HepG2 (cell line): Measurements from ENCODE around the gene NFATC1. TPM values are rescaled to one million over a fixed set of nuclear protein-coding genes. Genes with fewer than 3 reads are reported as not detected.

Experiments
- ATAC-seq: fragments of 200-7000 bp; cut with Tn5 transposase; 3 replicates; pipeline ENCODE4 v1.9.1; 2020; ENCODE audit warnings: mild to moderate bottlenecking, moderate library complexity
- BruUV-seq: library from RNA; stranded (reverse); fragments of 400-500 nt; replicated peaks from 2 replicates; lab custom pipeline; 2021; lab: Mats Ljungman, UMichigan
- CTCF ChIA-PET: fragments of 300-600 bp; formaldehyde crosslinking; extraction: SDS; loops from one replicate; lab custom pipeline; 2021; ENCODE audit warnings: low total read pairs, inconsistent platforms, low intra/inter-chr PET ratio; lab: Yijun Ruan, JAX
- POLR2A ChIA-PET: fragments of 350-600 bp; sonication (Branson Sonifier 250); formaldehyde crosslinking; loops from one replicate; lab custom pipeline; 2020; ENCODE audit warnings: antibody characterized with exemption, inconsistent platforms; lab: Yijun Ruan, JAX
- DNase-seq: peaks from one replicate; pipeline ENCODE4 v3.0.0-alpha.2; 2015; ENCODE audit warnings: low spot score
- FAIRE-seq: peaks from 3 replicates; lab custom pipeline; 2011; peaks lifted over from hg19 to GRCh38; lab: Jason Lieb, UNC
- H2AFZ ChIP-seq: one replicate; pipeline ENCODE4 v1.6.1; 2011; ENCODE audit warnings: low read length, inconsistent platforms
- H3K27ac ChIP-seq: fragments of 300-600 bp; 3 replicates; pipeline ENCODE4 v1.8.0; 2011; ENCODE audit warnings: mixed run types, mild to moderate bottlenecking, mixed read lengths, low read length, inconsistent platforms; ENCODE audit not compliant: insufficient read depth; ENCODE audit errors: extremely low read length
- H3K27me3 ChIP-seq, 2 experiments: fragments of 200-600 bp in 1 of 2; 2 replicates in 1 of 2; 3 replicates in 1 of 2; pipeline versions ENCODE4 v1.6.0 to v1.8.0; 2011; ENCODE audit warnings: low read length in 2 of 2, mild to moderate bottlenecking in 2 of 2, moderate library complexity in 2 of 2, inconsistent platforms in 1 of 2; ENCODE audit not compliant: insufficient read depth in 2 of 2, control insufficient read depth in 1 of 2
- H3K36me3 ChIP-seq, 2 experiments: fragments of 200-600 bp in 1 of 2; replicated peaks in 1 of 2; 2 replicates in 1 of 2; 3 replicates in 1 of 2; pipeline versions ENCODE4 v1.5.1 to v1.8.0; 2011; ENCODE audit warnings: low read length in 2 of 2, inconsistent platforms in 1 of 2; ENCODE audit not compliant: insufficient read depth in 2 of 2, control insufficient read depth in 1 of 2
- H3K4me1 ChIP-seq: 2 replicates; pipeline ENCODE4 v1.5.1; 2012; ENCODE audit warnings: low read length, inconsistent platforms; ENCODE audit not compliant: insufficient read depth
- H3K4me2 ChIP-seq: 2 replicates; pipeline ENCODE4 v1.6.0; 2011; ENCODE audit warnings: low read depth, low read length, inconsistent platforms
- H3K4me3 ChIP-seq, 3 experiments: fragments of 200-600 bp in 1 of 3; sonication (generic), shearing (Covaris generic) in 1 of 3; replicated peaks in 1 of 3; 2 replicates each; pipeline ENCODE4 v1.5.1; 2011 to 2016; ENCODE audit warnings: low read length in 3 of 3, inconsistent platforms in 2 of 3, low read depth in 2 of 3, mild to moderate bottlenecking in 2 of 3, control low read depth in 1 of 3, mixed read lengths in 1 of 3; ENCODE audit not compliant: insufficient read depth in 1 of 3
- H3K79me2 ChIP-seq: one replicate; pipeline ENCODE4 v1.6.1; 2011; ENCODE audit warnings: low read length, inconsistent platforms; ENCODE audit not compliant: insufficient read depth
- H3K9ac ChIP-seq: 2 replicates; pipeline ENCODE4 v1.6.0; 2011; ENCODE audit warnings: mild to moderate bottlenecking, low read depth, low read length, inconsistent platforms; ENCODE audit not compliant: insufficient read depth
- H3K9me3 ChIP-seq: 2 replicates; pipeline ENCODE4 v1.5.1; 2012; ENCODE audit warnings: mild to moderate bottlenecking, low read length
- H4K20me1 ChIP-seq: 2 replicates; pipeline ENCODE4 v1.6.0; 2011; ENCODE audit warnings: inconsistent platforms, mild to moderate bottlenecking, low read length, moderate library complexity; ENCODE audit not compliant: insufficient read depth
- FOXK2 ChIP-seq: fragments of 450-650 bp; IDR thresholded peaks from 2 replicates; pipeline ENCODE4 v1.6.1; 2016
- HIVEP1 ChIP-seq: sonication (generic); formaldehyde crosslinking; IDR thresholded peaks from 2 replicates; pipeline ENCODE4 v1.4.0; 2020; ENCODE audit warnings: mild to moderate bottlenecking, missing genetic modification reagents
- HOXA3 ChIP-seq: sonication (generic); formaldehyde crosslinking; IDR thresholded peaks from 2 replicates; pipeline ENCODE4 v1.5.0; 2020; ENCODE audit warnings: missing genetic modification reagents
- MYC ChIP-seq: sonication (generic); formaldehyde crosslinking; IDR thresholded peaks from 2 replicates; pipeline ENCODE4 v1.9.0; 2021; ENCODE audit warnings: missing genetic modification reagents, borderline replicate concordance
- POLR2AphosphoS2 ChIP-seq: IDR thresholded peaks from 2 replicates; pipeline ENCODE4 v1.6.1; 2011; ENCODE audit warnings: low read depth, low read length, improper control_type of control experiment
- TRIM24 ChIP-seq: sonication (generic); formaldehyde crosslinking; IDR thresholded peaks from 2 replicates; pipeline ENCODE4 v1.8.0; 2022; ENCODE audit warnings: mild to moderate bottlenecking, missing genetic modification reagents
- ZBTB42 ChIP-seq: sonication (generic); formaldehyde crosslinking; IDR thresholded peaks from 2 replicates; pipeline ENCODE4 v1.5.0; 2020; ENCODE audit warnings: mild to moderate bottlenecking, missing genetic modification reagents
- ZNF607 ChIP-seq: sonication (generic); formaldehyde crosslinking; IDR thresholded peaks from 2 replicates; pipeline ENCODE4 v1.5.1; 2020; ENCODE audit warnings: missing genetic modification reagents, mild to moderate bottlenecking, borderline replicate concordance
- WGBS: methylation state at CpG from one replicate; pipeline ENCODE4 v1.1.6; 2017; ENCODE audit warnings: low lambda C conversion rate; 5-methylcytosine and 5-hydroxymethylcytosine counted together
- in situ Hi-C: cut with HindIII; loops from 2 replicates; pipeline ENCODE4 v1.10.0; 2017; ENCODE audit warnings: low pct_unique_long_range_greater_than_20kb; ENCODE audit not compliant: extremely low pct_ligation_motif_present
- intact Hi-C: fragments of 100-400 bp; cut with micrococcal nuclease; formaldehyde crosslinking; loops from one replicate; pipeline ENCODE4 v1.10.0; 2022; ENCODE audit not compliant: unreplicated experiment
- polyA plus RNA-seq, 8 experiments: library from polyadenylated mRNA; depleted of rRNA in 3 of 8; stranded (reverse) in 7 of 8; unstranded in 1 of 8; fragments of >200 nt; fragmentation: Illumina TruSeq in 4 of 8; extraction: Trizol in 4 of 8; gene quantifications; 2 replicates each; pipeline versions ENCODE4 v1.2.1 to v1.2.3, GENCODE V29; 2011 to 2016; ENCODE audit warnings: low read depth in 4 of 8, missing spikeins in 1 of 8, mixed read lengths in 1 of 8; ENCODE audit not compliant: insufficient read depth in 1 of 8
- total RNA-seq, 5 experiments: library from RNA; depleted of rRNA; stranded (reverse); fragments of >200 nt; fragmentation: Illumina TruSeq; extraction: Trizol; gene quantifications; 2 replicates each; pipeline ENCODE4 v1.2.3, GENCODE V29; 2016; ENCODE audit warnings: low read depth in 1 of 5
- TF ChIP-seq, protein P1 (sequence below): IDR thresholded peaks from 2 replicates; pipeline ENCODE4 v1.6.1; 2016
- TF ChIP-seq, protein P2 (sequence below): sonication (generic); formaldehyde crosslinking; IDR thresholded peaks from 2 replicates; pipeline ENCODE4 v1.4.0; 2020; ENCODE audit warnings: mild to moderate bottlenecking, missing genetic modification reagents, borderline replicate concordance
- TF ChIP-seq, protein P3 (sequence below): sonication (generic); formaldehyde crosslinking; IDR thresholded peaks from 2 replicates; pipeline ENCODE4 v1.4.0; 2020; ENCODE audit warnings: missing genetic modification reagents, borderline replicate concordance
- TF ChIP-seq, protein P4 (sequence below): sonication (generic); formaldehyde crosslinking; IDR thresholded peaks from 2 replicates; pipeline ENCODE4 v1.4.0; 2020; ENCODE audit warnings: missing genetic modification reagents
- TF ChIP-seq, protein P5 (sequence below): sonication (generic); formaldehyde crosslinking; IDR thresholded peaks from 2 replicates; pipeline ENCODE4 v1.5.0; 2020; ENCODE audit warnings: mild to moderate bottlenecking, missing genetic modification reagents

The NFATC1 gene
- total and polyA plus RNA-seq, 2 of the 13 experiments (the other 11 are each of a cell fraction or from before 2014, with no cell fraction given) = not detected

DNA sequence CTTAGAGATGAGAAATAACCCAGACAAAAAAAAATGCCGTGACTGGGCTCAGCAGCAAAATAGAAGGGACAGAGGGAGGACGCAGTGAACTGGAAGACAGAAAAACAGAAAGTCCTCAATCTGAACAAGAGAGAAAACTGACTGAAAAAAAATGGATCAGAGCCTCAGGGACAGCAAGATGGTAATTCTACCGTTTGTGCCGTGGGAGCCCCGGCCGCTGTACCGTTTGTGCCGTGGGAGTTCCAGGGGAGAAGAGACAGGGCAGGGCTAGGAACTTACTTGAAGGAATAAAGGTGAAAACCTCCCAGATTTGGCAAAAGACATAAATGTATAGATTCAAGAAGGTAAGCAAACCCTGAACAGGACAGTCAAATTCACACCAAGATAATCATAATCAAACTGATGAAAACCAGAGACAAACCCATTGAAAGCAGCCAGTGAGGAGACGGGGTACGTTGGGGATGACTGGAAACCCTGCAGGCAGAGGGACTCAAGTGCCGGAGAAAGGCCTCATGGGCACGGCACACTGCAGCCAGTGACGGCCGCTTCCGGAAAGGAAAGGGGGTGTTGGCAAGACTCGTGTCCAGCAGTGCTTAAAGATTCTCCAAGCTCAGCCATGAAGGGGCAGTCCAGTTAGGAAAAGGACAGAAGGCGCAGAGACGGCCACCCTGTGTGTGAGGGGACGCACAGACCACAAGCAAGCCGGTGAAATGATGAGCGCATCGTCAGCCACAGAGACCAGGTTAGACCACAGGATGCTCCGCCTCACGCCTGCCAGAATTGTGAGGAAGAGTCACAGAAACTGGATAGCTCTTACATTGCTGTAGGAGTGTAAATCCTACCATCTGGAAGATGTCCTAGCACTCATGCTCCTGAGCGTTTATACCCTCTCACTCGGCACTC lies 40.0 kb upstream of the NFATC1 start:
- BruUV-seq = no TSS peak
- Histone ChIP-seq H3K36me3 (peaks cover 0 to 13% of the 10 kb centered on the region in 2 experiments; a peak in 1 of 5 replicates), H3K79me2 (no peaks in the 10 kb centered on the region), H3K9me3 (no peaks in the 10 kb centered on the region), H3K27ac (no peak overlapping the region), H3K9ac (no peak overlapping the region), H3K4me2 (no peak overlapping the region), H3K4me3 (no peak overlapping the region), H4K20me1 (no peaks in the 10 kb centered on the region), H3K27me3 (no peaks in the 10 kb centered on the region), H2AFZ (no peak overlapping the region), H3K4me1 (no peaks in the 10 kb centered on the region)
- 91% methylated on average over 24 of the region's 26 CpGs for WGBS
- ATAC-seq = no peak
- FAIRE-seq = no peak
- intact Hi-C loops (loop anchor here (10.0 kb wide), 1 partner anchor 289 kb away; no protein-coding TSS in a partner anchor), in situ Hi-C loops (no loop called here)
- ChIA-PET POLR2A (no interaction called here), CTCF (no interaction called here)
- DNase-seq = no peak
- no peak for TF ChIP-seq HOXA3 (CRISPR knock-in tag)
- TF ChIP-seq POLR2AphosphoS2 = no peak
- TF ChIP-seq MYC (CRISPR knock-in tag) = no peak
- TF ChIP-seq HIVEP1 = no peak
- no peak for TF ChIP-seq TRIM24 (CRISPR knock-in tag)
- TF ChIP-seq, protein P1, sequence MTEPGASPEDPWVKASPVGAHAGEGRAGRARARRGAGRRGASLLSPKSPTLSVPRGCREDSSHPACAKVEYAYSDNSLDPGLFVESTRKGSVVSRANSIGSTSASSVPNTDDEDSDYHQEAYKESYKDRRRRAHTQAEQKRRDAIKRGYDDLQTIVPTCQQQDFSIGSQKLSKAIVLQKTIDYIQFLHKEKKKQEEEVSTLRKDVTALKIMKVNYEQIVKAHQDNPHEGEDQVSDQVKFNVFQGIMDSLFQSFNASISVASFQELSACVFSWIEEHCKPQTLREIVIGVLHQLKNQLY (CRISPR knock-in tag) = no peak
- TF ChIP-seq, protein P2, sequence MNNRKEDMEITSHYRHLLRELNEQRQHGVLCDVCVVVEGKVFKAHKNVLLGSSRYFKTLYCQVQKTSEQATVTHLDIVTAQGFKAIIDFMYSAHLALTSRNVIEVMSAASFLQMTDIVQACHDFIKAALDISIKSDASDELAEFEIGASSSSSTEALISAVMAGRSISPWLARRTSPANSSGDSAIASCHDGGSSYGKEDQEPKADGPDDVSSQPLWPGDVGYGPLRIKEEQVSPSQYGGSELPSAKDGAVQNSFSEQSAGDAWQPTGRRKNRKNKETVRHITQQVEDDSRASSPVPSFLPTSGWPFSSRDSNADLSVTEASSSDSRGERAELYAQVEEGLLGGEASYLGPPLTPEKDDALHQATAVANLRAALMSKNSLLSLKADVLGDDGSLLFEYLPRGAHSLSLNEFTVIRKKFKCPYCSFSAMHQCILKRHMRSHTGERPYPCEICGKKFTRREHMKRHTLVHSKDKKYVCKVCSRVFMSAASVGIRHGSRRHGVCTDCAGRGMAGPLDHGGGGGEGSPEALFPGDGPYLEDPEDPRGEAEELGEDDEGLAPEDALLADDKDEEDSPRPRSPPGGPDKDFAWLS (CRISPR knock-in tag) = no peak
- TF ChIP-seq FOXK2 = no peak
- TF ChIP-seq, protein P3, sequence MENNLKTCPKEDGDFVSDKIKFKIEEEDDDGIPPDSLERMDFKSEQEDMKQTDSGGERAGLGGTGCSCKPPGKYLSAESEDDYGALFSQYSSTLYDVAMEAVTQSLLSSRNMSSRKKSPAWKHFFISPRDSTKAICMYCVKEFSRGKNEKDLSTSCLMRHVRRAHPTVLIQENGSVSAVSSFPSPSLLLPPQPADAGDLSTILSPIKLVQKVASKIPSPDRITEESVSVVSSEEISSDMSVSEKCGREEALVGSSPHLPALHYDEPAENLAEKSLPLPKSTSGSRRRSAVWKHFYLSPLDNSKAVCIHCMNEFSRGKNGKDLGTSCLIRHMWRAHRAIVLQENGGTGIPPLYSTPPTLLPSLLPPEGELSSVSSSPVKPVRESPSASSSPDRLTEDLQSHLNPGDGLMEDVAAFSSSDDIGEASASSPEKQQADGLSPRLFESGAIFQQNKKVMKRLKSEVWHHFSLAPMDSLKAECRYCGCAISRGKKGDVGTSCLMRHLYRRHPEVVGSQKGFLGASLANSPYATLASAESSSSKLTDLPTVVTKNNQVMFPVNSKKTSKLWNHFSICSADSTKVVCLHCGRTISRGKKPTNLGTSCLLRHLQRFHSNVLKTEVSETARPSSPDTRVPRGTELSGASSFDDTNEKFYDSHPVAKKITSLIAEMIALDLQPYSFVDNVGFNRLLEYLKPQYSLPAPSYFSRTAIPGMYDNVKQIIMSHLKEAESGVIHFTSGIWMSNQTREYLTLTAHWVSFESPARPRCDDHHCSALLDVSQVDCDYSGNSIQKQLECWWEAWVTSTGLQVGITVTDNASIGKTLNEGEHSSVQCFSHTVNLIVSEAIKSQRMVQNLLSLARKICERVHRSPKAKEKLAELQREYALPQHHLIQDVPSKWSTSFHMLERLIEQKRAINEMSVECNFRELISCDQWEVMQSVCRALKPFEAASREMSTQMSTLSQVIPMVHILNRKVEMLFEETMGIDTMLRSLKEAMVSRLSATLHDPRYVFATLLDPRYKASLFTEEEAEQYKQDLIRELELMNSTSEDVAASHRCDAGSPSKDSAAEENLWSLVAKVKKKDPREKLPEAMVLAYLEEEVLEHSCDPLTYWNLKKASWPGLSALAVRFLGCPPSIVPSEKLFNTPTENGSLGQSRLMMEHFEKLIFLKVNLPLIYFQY (CRISPR knock-in tag) = no peak
- TF ChIP-seq, protein P4, sequence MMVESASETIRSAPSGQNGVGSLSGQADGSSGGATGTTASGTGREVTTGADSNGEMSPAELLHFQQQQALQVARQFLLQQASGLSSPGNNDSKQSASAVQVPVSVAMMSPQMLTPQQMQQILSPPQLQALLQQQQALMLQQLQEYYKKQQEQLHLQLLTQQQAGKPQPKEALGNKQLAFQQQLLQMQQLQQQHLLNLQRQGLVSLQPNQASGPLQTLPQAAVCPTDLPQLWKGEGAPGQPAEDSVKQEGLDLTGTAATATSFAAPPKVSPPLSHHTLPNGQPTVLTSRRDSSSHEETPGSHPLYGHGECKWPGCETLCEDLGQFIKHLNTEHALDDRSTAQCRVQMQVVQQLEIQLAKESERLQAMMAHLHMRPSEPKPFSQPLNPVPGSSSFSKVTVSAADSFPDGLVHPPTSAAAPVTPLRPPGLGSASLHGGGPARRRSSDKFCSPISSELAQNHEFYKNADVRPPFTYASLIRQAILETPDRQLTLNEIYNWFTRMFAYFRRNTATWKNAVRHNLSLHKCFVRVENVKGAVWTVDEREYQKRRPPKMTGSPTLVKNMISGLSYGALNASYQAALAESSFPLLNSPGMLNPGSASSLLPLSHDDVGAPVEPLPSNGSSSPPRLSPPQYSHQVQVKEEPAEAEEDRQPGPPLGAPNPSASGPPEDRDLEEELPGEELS (CRISPR knock-in tag) = no peak
- TF ChIP-seq ZNF607 (CRISPR knock-in tag) = no peak
- no peak for TF ChIP-seq ZBTB42 (CRISPR knock-in tag)
- TF ChIP-seq, protein P5, sequence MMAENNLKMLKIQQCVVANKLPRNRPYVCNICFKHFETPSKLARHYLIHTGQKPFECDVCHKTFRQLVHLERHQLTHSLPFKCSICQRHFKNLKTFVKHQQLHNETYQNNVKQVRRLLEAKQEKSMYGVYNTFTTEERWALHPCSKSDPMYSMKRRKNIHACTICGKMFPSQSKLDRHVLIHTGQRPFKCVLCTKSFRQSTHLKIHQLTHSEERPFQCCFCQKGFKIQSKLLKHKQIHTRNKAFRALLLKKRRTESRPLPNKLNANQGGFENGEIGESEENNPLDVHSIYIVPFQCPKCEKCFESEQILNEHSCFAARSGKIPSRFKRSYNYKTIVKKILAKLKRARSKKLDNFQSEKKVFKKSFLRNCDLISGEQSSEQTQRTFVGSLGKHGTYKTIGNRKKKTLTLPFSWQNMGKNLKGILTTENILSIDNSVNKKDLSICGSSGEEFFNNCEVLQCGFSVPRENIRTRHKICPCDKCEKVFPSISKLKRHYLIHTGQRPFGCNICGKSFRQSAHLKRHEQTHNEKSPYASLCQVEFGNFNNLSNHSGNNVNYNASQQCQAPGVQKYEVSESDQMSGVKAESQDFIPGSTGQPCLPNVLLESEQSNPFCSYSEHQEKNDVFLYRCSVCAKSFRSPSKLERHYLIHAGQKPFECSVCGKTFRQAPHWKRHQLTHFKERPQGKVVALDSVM = no peak
